ENCODE measurements around the gene ROBO1.

GRCh38 chr3:78831446-78831972, 936.3 kb downstream of the ROBO1 start:
- TF ChIP-seq POLR2AphosphoS5 (IDR thresholded peaks at IDR 0.05), result no peak
- no peak for TF ChIP-seq CTCF (IDR thresholded peaks at IDR 0.05)
